Cardiac fibroblast (primary cell): ENCODE data around the gene SLC38A5.

ENCODE experiments used
- DNase-seq, 2 donors: peaks; one replicate each; pipeline versions ENCODE4 v3.0.0 to v3.0.0-alpha.2; 2010; ENCODE audit warnings: low read depth in 2 of 2
- H3K4me3 ChIP-seq, 2 donors: replicated peaks in 1 of 2; 1 replicate in 1 of 2; 2 replicates in 1 of 2; pipeline ENCODE4 v1.5.1; 2011; ENCODE audit warnings: low read depth in 2 of 2, low read length in 2 of 2, mild to moderate bottlenecking in 2 of 2, moderate library complexity in 1 of 2
- CTCF ChIP-seq: IDR thresholded peaks from one replicate; pipeline ENCODE4 v1.5.1; 2011; ENCODE audit warnings: low read depth, mild to moderate bottlenecking, low read length, inconsistent platforms

The SLC38A5 gene

GRCh38 chrX:48513670-48514069 is 43.6 kb upstream of the SLC38A5 start:
- no peak for DNase-seq
- no peak overlapping the region for H3K4me3 ChIP-seq
- TF ChIP-seq CTCF, result no peak

GRCh38 chrX:48512371-48512935 is 42.4 kb upstream of the SLC38A5 start:
- H3K4me3 ChIP-seq, result no peak overlapping the region
- no peak for DNase-seq
- no peak for TF ChIP-seq CTCF

- H3K4me3 ChIP-seq, result no peak overlapping the region
- peak; percentile 14 to 22 for DNase-seq
- peak; percentile 43 for TF ChIP-seq CTCF
These were observed 41.5 kb upstream of the SLC38A5 start for GRCh38 chrX:48511560-48511959.

- TF ChIP-seq CTCF, result no peak
These were observed 39.6 kb upstream of the SLC38A5 start for GRCh38 chrX:48509619-48510018.

GRCh38 chrX:48509245-48509590 is 39.2 kb upstream of the SLC38A5 start:
- peak overlapping the region; percentile 77 to 80 for H3K4me3 ChIP-seq
- DNase-seq, result no peak
- TF ChIP-seq CTCF, result no peak

More at GRCh38 chrX:48509619-48510018, 39.6 kb upstream of the SLC38A5 start:
- H3K4me3 ChIP-seq, result peak overlapping the region; percentile 77 to 80
- DNase-seq, result no peak

GRCh38 chrX:48508400-48509244 is 38.6 kb upstream of the SLC38A5 start, which contains the start of gene PORCN:
TSS of gene PORCN (plus strand) at chrX:48508992. CDS start at chrX:48509821, 829 bp downstream.
- peak; percentile 59 to 62 for DNase-seq
- TF ChIP-seq CTCF, result no peak
- H3K4me3 ChIP-seq, result peak within 1 kb of the TSS; percentile 77 to 80
